ENCODE measurements around the gene KLF13.

The KLF13 gene

GRCh38 chr15:31300981-31301672 is 25.5 kb upstream of the KLF13 start:
- DNase-seq, result no peak

- DNase-seq, result no peak
These were observed 25.0 kb upstream of the KLF13 start for GRCh38 chr15:31301673-31301990.

- no peak for DNase-seq
These were observed 24.5 kb upstream of the KLF13 start for GRCh38 chr15:31302029-31302657.

- peak; percentile 18 for DNase-seq
These were observed 23.6 kb upstream of the KLF13 start for GRCh38 chr15:31302778-31303725.

- no peak for DNase-seq
These were observed 22.6 kb upstream of the KLF13 start for GRCh38 chr15:31303726-31304648.

- DNase-seq, result peak; percentile 14
These were observed 21.8 kb upstream of the KLF13 start for GRCh38 chr15:31304751-31305365.

GRCh38 chr15:31305375-31305774 is 21.3 kb upstream of the KLF13 start:
- no peak for DNase-seq

GRCh38 chr15:31305796-31306425 is 20.7 kb upstream of the KLF13 start:
- no peak for DNase-seq

GRCh38 chr15:31306426-31307269 is 20.0 kb upstream of the KLF13 start:
- no peak for DNase-seq

- no peak for DNase-seq
These were observed 19.1 kb upstream of the KLF13 start for GRCh38 chr15:31307270-31308184.

GRCh38 chr15:31308185-31308639 is 18.4 kb upstream of the KLF13 start:
- no peak for DNase-seq

- DNase-seq, result no peak
These were observed 16.6 kb upstream of the KLF13 start for GRCh38 chr15:31309893-31310606.

- DNase-seq, result no peak
These were observed 14.7 kb upstream of the KLF13 start for GRCh38 chr15:31311735-31312619.

- DNase-seq, result no peak
These were observed 13.4 kb upstream of the KLF13 start for GRCh38 chr15:31313223-31313622.

- DNase-seq, result no peak
These were observed 12.3 kb upstream of the KLF13 start for GRCh38 chr15:31314380-31314779.

GRCh38 chr15:31316135-31316795 is 10.4 kb upstream of the KLF13 start:
- no peak for DNase-seq

GRCh38 chr15:31317017-31317416 is 9.6 kb upstream of the KLF13 start:
- DNase-seq, result no peak

Measured in CD4-positive, alpha-beta T cell treated with Interleukin-12 subunit alpha and Interleukin-12 subunit beta, for 1 hour (primary cell).